Measurements from ENCODE around the gene FAM186B. TPM values are rescaled to one million over a fixed set of nuclear protein-coding genes. Genes with fewer than 3 reads are reported as not detected.

The FAM186B gene
- polyA plus RNA-seq, 1 of the 3 experiments (the other 2 are of a cell fraction), result 0.16 TPM

GRCh38 chr12:49609059-49609874 lies 3.8 kb upstream of the FAM186B start:
- H3K27me3 ChIP-seq (ENCODE audit: insufficient read depth), result no peaks in the 10 kb centered on the region
- no peak overlapping the region for H3K4me2 ChIP-seq
- H3K36me3 ChIP-seq (replicated peaks in 1 of 2; ENCODE audit: control insufficient read depth in 1 of 2, insufficient read depth in 2 of 2, low read length in 1 of 2), result peaks cover 0 to under 1% of the 10 kb centered on the region in 2 experiments
- H3K4me1 ChIP-seq (ENCODE audit: control insufficient read depth in 1 of 2, insufficient read depth in 2 of 2, low read depth in 1 of 2, low read length in 1 of 2), result no peaks in the 10 kb centered on the region
- no peak overlapping the region for H3K9ac ChIP-seq
- H4K20me1 ChIP-seq (ENCODE audit: insufficient read depth), result no peaks in the 10 kb centered on the region
- no peaks in the 10 kb centered on the region for H3K9me2 ChIP-seq
- no peak overlapping the region for H2AFZ ChIP-seq (ENCODE audit: low read depth)
- CTCF ChIA-PET, result no interaction called here
- H3K27ac ChIP-seq (ENCODE audit: low read depth in 2 of 2, low read length in 1 of 2), result no peak overlapping the region
- H3K79me2 ChIP-seq (ENCODE audit: insufficient read depth), result no peaks in the 10 kb centered on the region
- H3F3A ChIP-seq (replicated peaks; ENCODE audit: insufficient read depth), result no peaks in the 10 kb centered on the region
- H3K9me3 ChIP-seq, result no peaks in the 10 kb centered on the region; the same call in 1 of the 2 replicates
- TF ChIP-seq FOXJ3 (CRISPR knock-in tag; IDR thresholded peaks at IDR 0.05), result no peak
- TF ChIP-seq ZBTB33 (IDR thresholded peaks at IDR 0.05; ENCODE audit: borderline replicate concordance, low read depth), result no peak
- no peak for TF ChIP-seq ELF1 (IDR thresholded peaks at IDR 0.05)
- no peak for TF ChIP-seq POLR2AphosphoS5 (IDR thresholded peaks at IDR 0.05; ENCODE audit: low read depth, low read length)
- TF ChIP-seq REST (IDR thresholded peaks at IDR 0.05; ENCODE audit: low read depth, low read length), result no peak
- TF ChIP-seq MEF2A (IDR thresholded peaks at IDR 0.05; ENCODE audit: borderline replicate concordance, low read depth), result no peak
- TF ChIP-seq CTCF (IDR thresholded peaks at IDR 0.05), result no peak
- TF ChIP-seq PBX3 (IDR thresholded peaks at IDR 0.05), result no peak
- TF ChIP-seq TCF12 (IDR thresholded peaks at IDR 0.05), result no peak
- TF ChIP-seq TEAD4 (IDR thresholded peaks at IDR 0.05; ENCODE audit: borderline replicate concordance, insufficient read depth), result no peak
- no peak for TF ChIP-seq RFX5 (IDR thresholded peaks at IDR 0.05; ENCODE audit: low read length)
- TF ChIP-seq RXRA (IDR thresholded peaks at IDR 0.05; ENCODE audit: borderline replicate concordance, low read depth), result no peak
- no peak for DNase-seq
- POLR2A ChIA-PET, result no interaction called here
- no peak overlapping the region for H3K4me3 ChIP-seq (ENCODE audit: low read depth in 2 of 2, low read length in 1 of 2)
- no CpG with 5 or more reads among the region's 2 CpGs for WGBS (ENCODE audit: low lambda C conversion rate)
